GM23248 (cell line): Measurements from ENCODE around the gene IZUMO4. TPM values are rescaled to one million over a fixed set of nuclear protein-coding genes. Genes with fewer than 3 reads are reported as not detected.

Experiments
- DNase-seq: peaks from one replicate; pipeline ENCODE4 v3.0.0-alpha.2; 2015
- H2AFZ ChIP-seq: fragments of 200-600 bp; sonication (generic); 2 replicates; pipeline ENCODE4 v1.6.1; 2016; ENCODE audit warnings: antibody characterized with exemption
- H3F3A ChIP-seq: fragments of 200-600 bp; sonication (generic); 2 replicates; pipeline ENCODE4 v1.6.1; 2016; ENCODE audit warnings: mild to moderate bottlenecking, antibody characterized with exemption, mixed run types; ENCODE audit not compliant: insufficient read depth
- H3K27ac ChIP-seq: fragments of 200-600 bp; sonication (generic); 2 replicates; pipeline ENCODE4 v1.5.1; 2016; ENCODE audit warnings: mild to moderate bottlenecking
- H3K27me3 ChIP-seq: fragments of 200-600 bp; sonication (generic); replicated peaks from 2 replicates; pipeline ENCODE4 v1.6.1; 2016; ENCODE audit warnings: mild to moderate bottlenecking; ENCODE audit not compliant: insufficient read depth
- H3K36me3 ChIP-seq: fragments of 200-600 bp; sonication (generic); 2 replicates; pipeline ENCODE4 v1.6.1; 2016; ENCODE audit warnings: low read depth, mild to moderate bottlenecking
- H3K4me1 ChIP-seq: fragments of 200-600 bp; sonication (generic); 2 replicates; pipeline ENCODE4 v1.6.1; 2016; ENCODE audit warnings: mild to moderate bottlenecking; ENCODE audit not compliant: insufficient read depth
- H3K4me2 ChIP-seq: fragments of 200-600 bp; sonication (generic); one replicate; pipeline ENCODE4 v1.6.1; 2016; ENCODE audit warnings: mild to moderate bottlenecking; ENCODE audit not compliant: unreplicated experiment
- H3K4me3 ChIP-seq: fragments of 200-600 bp; sonication (generic); 2 replicates; pipeline ENCODE4 v1.5.1; 2016; ENCODE audit warnings: mild to moderate bottlenecking
- H3K79me2 ChIP-seq: fragments of 200-600 bp; sonication (generic); 2 replicates; pipeline ENCODE4 v1.6.1; 2016; ENCODE audit warnings: mild to moderate bottlenecking; ENCODE audit not compliant: insufficient read depth
- H3K9ac ChIP-seq: fragments of 200-600 bp; sonication (generic); 2 replicates; pipeline ENCODE4 v1.6.1; 2016; ENCODE audit warnings: mild to moderate bottlenecking
- H3K9me2 ChIP-seq: fragments of 200-600 bp; sonication (generic); 2 replicates; pipeline ENCODE4 v1.6.1; 2016; ENCODE audit warnings: mixed run types, mild to moderate bottlenecking, moderate library complexity; ENCODE audit not compliant: insufficient read depth
- H3K9me3 ChIP-seq: fragments of 200-600 bp; sonication (generic); one replicate; pipeline ENCODE4 v1.6.1; 2017; ENCODE audit warnings: low read depth
- H4K20me1 ChIP-seq: fragments of 200-600 bp; sonication (generic); 2 replicates; pipeline ENCODE4 v1.6.0; 2016; ENCODE audit not compliant: insufficient read depth
- EZH2 ChIP-seq: fragments of 200-600 bp; sonication (generic); IDR thresholded peaks from 2 replicates; pipeline ENCODE4 v1.6.1; 2018; ENCODE audit warnings: antibody characterized with exemption, mild to moderate bottlenecking; ENCODE audit not compliant: insufficient read depth, poor library complexity, severe bottlenecking
- EZH2phosphoT487 ChIP-seq: fragments of 200-600 bp; sonication (generic); IDR thresholded peaks from 2 replicates; pipeline ENCODE4 v1.6.1; 2018; ENCODE audit warnings: antibody characterized with exemption, moderate library complexity, mild to moderate bottlenecking, low read depth; ENCODE audit not compliant: insufficient read depth
- WGBS, 2 experiments: methylation state at CpG; one replicate each; pipeline ENCODE4 v1.1.6; 2015 to 2017; ENCODE audit warnings: low lambda C conversion rate in 2 of 2, low coverage in 1 of 2; ENCODE audit errors: missing lambda C conversion rate in 2 of 2; 5-methylcytosine and 5-hydroxymethylcytosine counted together
- in situ Hi-C: fragments of 300-500 bp; cut with MboI; formaldehyde crosslinking; loops from 2 replicates; pipeline ENCODE4 v1.15.0; 2020
- polyA plus RNA-seq: library from polyadenylated mRNA; unstranded; fragments of >200 nt; fragmentation: Nextera tagmentation; extraction: Ambion mirVana; gene quantifications from 2 replicates; pipeline ENCODE4 v1.2.1, GENCODE V29; 2016
- total RNA-seq: library from RNA; depleted of rRNA; stranded (reverse); fragments of >200 nt; shearing (Covaris generic); gene quantifications from 2 replicates; pipeline ENCODE4 v1.2.3, GENCODE V29; 2014

Gene IZUMO4
- total and polyA plus RNA-seq, 2 experiments from 2014 or later, result 0.89 to 1.6 TPM

DNA sequence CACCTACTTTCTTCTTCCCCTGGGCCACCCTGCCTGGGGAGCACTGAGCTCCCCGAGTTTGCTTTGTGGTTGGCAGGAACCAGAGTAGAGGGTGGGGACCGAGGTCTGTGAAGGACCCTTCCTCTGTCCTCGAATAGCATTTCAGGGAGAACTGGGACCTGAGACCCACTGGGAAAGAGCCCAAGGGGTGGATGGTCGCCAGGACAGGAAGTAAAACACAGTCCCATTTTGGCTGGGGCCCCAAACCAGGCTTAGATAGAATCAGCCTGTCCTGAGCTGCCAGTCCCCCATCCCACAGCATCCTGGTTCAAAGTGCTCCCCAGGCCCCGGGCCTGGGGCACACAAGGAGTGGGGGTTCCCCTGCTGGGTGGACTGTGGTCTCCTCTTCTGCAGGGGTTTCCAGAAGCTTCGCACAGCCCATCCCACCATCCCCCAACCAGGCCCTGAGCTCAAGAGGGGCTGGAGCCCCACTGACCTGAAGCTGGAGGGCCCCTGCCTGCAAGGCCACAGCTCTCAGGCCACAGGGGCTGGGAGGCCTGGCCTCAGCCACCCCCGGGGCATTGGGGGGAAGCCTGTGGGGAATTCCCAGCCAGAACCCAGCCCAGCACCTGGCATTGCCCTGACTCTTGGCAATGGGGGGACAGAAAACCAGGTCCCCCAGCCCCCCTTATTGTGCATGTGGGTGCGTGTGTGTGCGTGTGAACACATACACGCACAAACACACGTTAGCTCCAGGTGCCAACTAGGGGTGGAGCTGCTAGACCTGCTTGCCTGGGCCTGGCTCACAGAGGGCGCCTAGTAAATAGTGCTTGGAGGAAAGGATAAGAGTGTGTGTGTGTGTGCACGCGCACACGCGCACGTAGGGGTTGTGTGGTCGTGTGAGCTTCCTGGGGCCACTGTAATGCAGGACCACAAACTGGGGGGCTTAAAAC, 44.7 kb upstream of the IZUMO4 start:
- H3F3A ChIP-seq, result 0 out of 2 replicates have a peak, but pooled peaks cover 4% of the 10 kb centered on the region
- no peak for DNase-seq
- H3K9ac ChIP-seq, result peak overlapping the region; percentile 62
- H4K20me1 ChIP-seq, result peaks cover 8% of the 10 kb centered on the region; the same call in 1 of the 2 replicates
- peaks cover 27% of the 10 kb centered on the region; the same call in 1 of the 2 replicates for H3K4me1 ChIP-seq
- H3K4me3 ChIP-seq, result peak overlapping the region; percentile 97; the same call in 1 of the 2 replicates
- no peaks in the 10 kb centered on the region for H3K36me3 ChIP-seq
- in situ Hi-C loops, result no loop called here
- H3K79me2 ChIP-seq, result peaks cover 37% of the 10 kb centered on the region
- H3K27me3 ChIP-seq, result no peaks in the 10 kb centered on the region
- no peak for TF ChIP-seq EZH2phosphoT487
- no peaks in the 10 kb centered on the region for H3K9me3 ChIP-seq
- peak overlapping the region; percentile 75 for H3K4me2 ChIP-seq
- WGBS, 2 experiments, result 63 to 64% methylated on average over 18 of the region's 18 CpGs
- no peaks in the 10 kb centered on the region for H3K9me2 ChIP-seq
- peak overlapping the region; percentile 84 for H2AFZ ChIP-seq
- no peak overlapping the region for H3K27ac ChIP-seq

DNA sequence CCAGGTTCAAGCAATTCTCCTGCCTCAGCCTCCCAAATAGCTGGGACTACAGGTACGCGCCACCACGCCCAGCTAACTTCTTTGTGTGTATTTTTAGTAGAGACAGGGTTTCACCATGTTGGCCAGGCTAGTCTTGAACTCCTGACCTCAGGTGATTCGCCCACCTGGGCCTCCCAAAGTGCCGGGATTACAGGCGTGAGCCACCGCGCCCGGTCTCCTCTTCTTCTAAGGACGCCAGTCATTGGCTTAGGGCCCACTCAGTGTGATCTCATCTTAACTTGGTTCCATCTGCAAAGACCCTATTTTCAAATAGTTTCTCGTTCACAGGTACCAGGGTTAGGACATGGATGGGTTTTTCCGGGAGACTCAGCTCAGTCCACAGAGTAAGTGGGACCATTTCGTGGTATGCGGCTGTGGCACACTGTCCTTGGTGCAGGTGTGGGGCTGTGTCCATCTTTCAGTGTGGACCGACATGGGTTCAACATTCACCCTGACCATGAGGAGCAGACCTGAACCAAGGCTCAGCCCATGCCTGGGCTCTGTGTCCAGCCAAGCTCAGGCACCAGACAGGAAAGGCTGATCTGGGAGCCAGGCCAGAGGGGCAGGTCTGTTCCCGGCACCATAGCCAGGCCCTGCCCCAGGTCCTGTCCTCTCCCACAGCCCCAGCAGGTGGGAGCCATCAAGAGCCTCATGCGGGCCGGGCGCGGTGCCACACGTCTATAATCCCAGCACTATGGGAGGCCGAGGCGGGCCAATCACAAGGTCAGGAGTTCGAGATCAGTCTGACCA, 42.9 kb upstream of the IZUMO4 start:
- Histone ChIP-seq H3K4me2 (no peak overlapping the region), H3K9me2 (no peaks in the 10 kb centered on the region), H3K79me2 (peaks cover 19% of the 10 kb centered on the region), H2AFZ (no peak overlapping the region), H3K4me3 (no peak overlapping the region), H3F3A (0 out of 2 replicates have a peak, but pooled peaks cover 4% of the 10 kb centered on the region), H3K27me3 (no peaks in the 10 kb centered on the region), H3K36me3 (no peaks in the 10 kb centered on the region), H3K9ac (no peak overlapping the region), H3K9me3 (no peaks in the 10 kb centered on the region), H3K4me1 (peaks cover 15% of the 10 kb centered on the region; the same call in 1 of the 2 replicates), H4K20me1 (peaks cover 5% of the 10 kb centered on the region; the same call in 1 of the 2 replicates), H3K27ac (no peak overlapping the region)
- in situ Hi-C loops, result no loop called here
- 92 to 93% methylated on average over 24 of the region's 24 CpGs for WGBS, 2 experiments
- no peak for TF ChIP-seq EZH2
- no peak for TF ChIP-seq EZH2phosphoT487
- DNase-seq, result no peak

DNA sequence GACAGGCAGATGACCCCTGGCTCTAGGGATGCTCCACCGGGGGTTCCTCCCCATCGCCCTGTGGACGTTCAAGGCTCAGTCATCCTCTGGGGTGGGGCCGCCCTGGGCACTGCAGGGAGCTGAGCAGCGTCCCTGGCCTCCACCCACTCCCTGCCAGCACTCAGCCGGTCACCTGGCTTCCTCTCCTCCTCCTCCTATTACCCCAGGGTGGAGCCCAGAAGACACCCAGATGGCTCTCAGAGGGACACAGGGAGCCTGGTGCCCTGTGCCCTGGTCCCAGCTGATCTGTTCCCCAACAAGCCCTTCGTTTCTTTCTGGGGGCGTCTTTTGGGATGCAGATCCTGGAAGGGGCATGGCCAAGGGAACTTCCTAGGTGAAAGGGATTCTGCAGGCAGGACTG, 42.0 kb upstream of the IZUMO4 start:
- in situ Hi-C loops, result no loop called here
- no peaks in the 10 kb centered on the region for H3K27me3 ChIP-seq
- no peaks in the 10 kb centered on the region for H3K9me3 ChIP-seq
- WGBS, 2 experiments, result 74 to 79% methylated on average over 7 to 8 of the region's 8 CpGs
- no peak for DNase-seq
- H3K36me3 ChIP-seq, result no peaks in the 10 kb centered on the region
- H3K4me2 ChIP-seq, result no peak overlapping the region
- H3F3A ChIP-seq, result 0 out of 2 replicates have a peak, but pooled peaks cover 4% of the 10 kb centered on the region
- no peak for TF ChIP-seq EZH2
- TF ChIP-seq EZH2phosphoT487, result no peak
- no peak overlapping the region for H3K27ac ChIP-seq
- H3K4me1 ChIP-seq, result peaks cover 18% of the 10 kb centered on the region
- H4K20me1 ChIP-seq, result no peaks in the 10 kb centered on the region
- peaks cover 9% of the 10 kb centered on the region for H3K79me2 ChIP-seq
- H3K4me3 ChIP-seq, result no peak overlapping the region
- H3K9me2 ChIP-seq, result no peaks in the 10 kb centered on the region
- H2AFZ ChIP-seq, result no peak overlapping the region
- no peak overlapping the region for H3K9ac ChIP-seq
